Thoracic aorta (tissue), 2 donors: ENCODE results near the gene CNTD1. TPM values are rescaled to one million over a fixed set of nuclear protein-coding genes. Genes with fewer than 3 reads are reported as not detected.
A peak's percentile ranks its signal among the peaks of the same experiment; 100 is the strongest.

Experiments used
- ATAC-seq: fragments of 150-250 bp; one replicate; pipeline ENCODE4 v1.8.0; 2017; ENCODE audit warnings: low read depth; ENCODE audit not compliant: insufficient number of reproducible peaks, low FRiP score
- DNase-seq: peaks from one replicate; pipeline ENCODE4 v3.0.0-alpha.2; 2020; ENCODE audit warnings: low spot score
- H3K27ac ChIP-seq, 2 donors: fragments of 200-600 bp; sonication (generic); 1 replicate in 1 of 2; 2 replicates in 1 of 2; pipeline ENCODE4 v1.5.1; 2016; ENCODE audit warnings: mild to moderate bottlenecking in 2 of 2, moderate library complexity in 2 of 2
- H3K27me3 ChIP-seq: fragments of 200-600 bp; sonication (generic); replicated peaks from 2 replicates; pipeline ENCODE4 v1.6.0; 2016; ENCODE audit warnings: mild to moderate bottlenecking; ENCODE audit not compliant: insufficient read depth
- H3K36me3 ChIP-seq: fragments of 200-600 bp; sonication (generic); one replicate; pipeline ENCODE4 v1.5.1; 2016
- H3K4me1 ChIP-seq, 2 donors: fragments of 200-600 bp; sonication (generic); 1 replicate in 1 of 2; 2 replicates in 1 of 2; pipeline versions ENCODE4 v1.5.1 to v1.6.0; 2016; ENCODE audit warnings: low read depth in 2 of 2, mild to moderate bottlenecking in 1 of 2; ENCODE audit not compliant: control insufficient read depth in 1 of 2
- H3K4me3 ChIP-seq: fragments of 200-600 bp; sonication (generic); 2 replicates; pipeline ENCODE4 v1.5.1; 2016; ENCODE audit warnings: mild to moderate bottlenecking
- H3K9me3 ChIP-seq: fragments of 200-600 bp; sonication (generic); 2 replicates; pipeline ENCODE4 v1.5.1; 2016
- total RNA-seq, 2 donors: library from RNA; depleted of rRNA; stranded (reverse); fragments of >200 nt; gene quantifications; one replicate each; pipeline versions ENCODE4 v1.1.0 to v1.2.3, GENCODE V29; 2016
- TF ChIP-seq, protein P1 (sequence below): fragments of 200-600 bp; sonication (generic); IDR thresholded peaks from one replicate; pipeline ENCODE4 v1.5.1; 2019; ENCODE audit warnings: antibody characterized with exemption

The CNTD1 gene
- total RNA-seq, 2 donors from 2014 or later, result not detected

- TF ChIP-seq, protein P1, sequence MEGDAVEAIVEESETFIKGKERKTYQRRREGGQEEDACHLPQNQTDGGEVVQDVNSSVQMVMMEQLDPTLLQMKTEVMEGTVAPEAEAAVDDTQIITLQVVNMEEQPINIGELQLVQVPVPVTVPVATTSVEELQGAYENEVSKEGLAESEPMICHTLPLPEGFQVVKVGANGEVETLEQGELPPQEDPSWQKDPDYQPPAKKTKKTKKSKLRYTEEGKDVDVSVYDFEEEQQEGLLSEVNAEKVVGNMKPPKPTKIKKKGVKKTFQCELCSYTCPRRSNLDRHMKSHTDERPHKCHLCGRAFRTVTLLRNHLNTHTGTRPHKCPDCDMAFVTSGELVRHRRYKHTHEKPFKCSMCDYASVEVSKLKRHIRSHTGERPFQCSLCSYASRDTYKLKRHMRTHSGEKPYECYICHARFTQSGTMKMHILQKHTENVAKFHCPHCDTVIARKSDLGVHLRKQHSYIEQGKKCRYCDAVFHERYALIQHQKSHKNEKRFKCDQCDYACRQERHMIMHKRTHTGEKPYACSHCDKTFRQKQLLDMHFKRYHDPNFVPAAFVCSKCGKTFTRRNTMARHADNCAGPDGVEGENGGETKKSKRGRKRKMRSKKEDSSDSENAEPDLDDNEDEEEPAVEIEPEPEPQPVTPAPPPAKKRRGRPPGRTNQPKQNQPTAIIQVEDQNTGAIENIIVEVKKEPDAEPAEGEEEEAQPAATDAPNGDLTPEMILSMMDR, result no peak
- DNase-seq, result no peak
- Histone ChIP-seq H3K36me3 (peaks cover 6% of the 10 kb centered on the region), H3K27ac (peak overlapping the region; percentile 46 to 57), H3K4me3 (peak overlapping the region; percentile 94), H3K27me3 (no peaks in the 10 kb centered on the region), H3K4me1 (peaks cover 10 to 22% of the 10 kb centered on the region in 2 donors), H3K9me3 (no peaks in the 10 kb centered on the region)
- no peak for ATAC-seq
Observed at GRCh38 chr17:42798011-42798382, 664 bp upstream of the CNTD1 start.

DNA sequence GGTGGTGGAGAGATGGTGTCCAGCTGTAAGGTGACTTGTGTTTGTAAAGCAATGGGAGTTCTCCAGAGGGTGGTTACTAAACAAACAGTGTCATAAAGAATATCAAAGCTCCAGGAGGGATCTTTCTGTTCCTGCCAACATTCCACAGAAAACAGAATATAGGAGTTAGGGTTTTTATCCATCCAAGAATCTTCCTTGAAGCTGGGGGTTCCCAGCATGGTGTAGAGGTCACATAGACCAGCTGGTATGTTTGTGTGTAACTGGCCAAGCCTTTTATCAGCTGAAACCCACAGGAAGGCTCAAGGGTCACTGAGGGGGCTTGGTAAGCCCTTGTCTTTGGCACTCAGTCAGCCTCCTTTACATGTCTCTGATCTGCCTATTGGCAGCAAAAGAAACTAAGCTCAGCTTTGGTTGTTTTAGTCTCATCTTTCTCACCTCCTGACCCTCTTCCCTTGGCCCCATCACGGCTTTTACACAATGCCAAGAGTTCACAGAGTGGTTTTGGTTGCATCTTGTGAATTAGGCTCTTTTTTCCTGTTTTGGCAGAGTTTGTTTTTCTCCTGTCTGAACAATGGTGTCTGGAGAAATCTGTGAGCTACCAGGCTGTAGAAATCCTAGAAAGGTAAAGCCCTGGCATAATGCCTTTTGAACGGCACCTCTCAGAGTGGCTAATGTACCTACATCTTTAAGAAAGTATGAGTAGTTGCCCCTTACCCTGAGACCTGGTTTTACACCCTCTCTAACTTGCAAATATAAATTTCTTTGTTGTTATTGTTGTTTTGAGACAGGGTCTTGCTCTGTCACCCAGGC is 4.6 kb downstream of the CNTD1 start:
- Histone ChIP-seq H3K9me3 (no peaks in the 10 kb centered on the region), H3K27ac (no peak overlapping the region), H3K36me3 (no peaks in the 10 kb centered on the region), H3K4me3 (no peak overlapping the region), H3K4me1 (peaks cover 3 to 6% of the 10 kb centered on the region in 2 donors), H3K27me3 (no peaks in the 10 kb centered on the region)
- DNase-seq (no peak), ATAC-seq (no peak)
- TF ChIP-seq, protein P1, result no peak

DNA sequence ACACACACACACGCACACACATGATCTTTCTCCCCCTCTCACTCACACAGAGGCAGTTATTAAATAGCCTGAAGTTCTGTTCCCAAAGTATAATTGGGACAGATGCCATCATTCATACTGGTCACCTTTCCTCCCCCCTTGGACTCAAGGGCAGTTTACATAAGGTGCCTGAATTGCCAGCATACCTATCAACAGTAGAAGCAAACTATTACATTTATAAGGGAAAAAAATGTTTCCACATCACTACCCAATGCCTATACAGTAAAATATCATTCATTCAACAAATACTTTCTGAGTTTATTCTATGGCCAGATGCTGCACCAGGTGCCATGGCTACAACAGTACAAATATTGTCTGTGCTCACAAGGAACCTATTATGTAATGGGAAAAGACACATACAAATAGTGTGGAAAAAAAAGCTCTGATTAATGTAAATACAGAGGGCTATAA is 6.3 kb downstream of the CNTD1 start:
- no peak overlapping the region for H3K4me3 ChIP-seq
- H3K36me3 ChIP-seq, result no peaks in the 10 kb centered on the region
- H3K27me3 ChIP-seq, result no peaks in the 10 kb centered on the region
- ATAC-seq (no peak), DNase-seq (no peak)
- H3K4me1 ChIP-seq, result no peaks in the 10 kb centered on the region
- TF ChIP-seq, protein P1, result no peak
- no peak overlapping the region for H3K27ac ChIP-seq
- no peaks in the 10 kb centered on the region for H3K9me3 ChIP-seq

DNA sequence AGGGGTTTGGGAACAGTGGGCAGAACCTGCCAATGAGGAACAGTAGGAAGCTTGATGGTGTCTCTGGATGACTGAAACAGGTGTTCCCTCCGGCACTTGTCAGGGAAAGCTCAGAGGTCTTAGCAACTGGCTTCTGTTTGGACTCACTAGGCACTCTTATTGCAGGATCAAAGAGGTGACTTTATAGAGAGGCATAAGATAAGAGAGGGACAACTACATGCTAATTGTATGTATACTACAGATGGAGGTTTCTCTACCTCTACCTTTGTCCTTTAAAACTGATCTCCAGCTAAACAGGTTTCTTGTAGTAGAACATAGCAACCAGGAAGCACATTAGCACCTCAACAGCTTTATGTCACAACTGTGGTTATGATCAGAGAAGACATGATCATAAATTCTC is 7.6 kb downstream of the CNTD1 start:
- TF ChIP-seq, protein P1, result no peak
- DNase-seq (no peak), ATAC-seq (no peak)
- H3K27ac ChIP-seq, result no peak overlapping the region
- no peaks in the 10 kb centered on the region for H3K27me3 ChIP-seq
- no peaks in the 10 kb centered on the region for H3K4me1 ChIP-seq
- H3K9me3 ChIP-seq, result no peaks in the 10 kb centered on the region
- H3K36me3 ChIP-seq, result no peaks in the 10 kb centered on the region
- H3K4me3 ChIP-seq, result no peak overlapping the region

- H3K27me3 ChIP-seq, result no peaks in the 10 kb centered on the region
- H3K4me3 ChIP-seq, result no peak overlapping the region
- DNase-seq (no peak), ATAC-seq (no peak)
- H3K27ac ChIP-seq, result no peak overlapping the region
- no peaks in the 10 kb centered on the region for H3K9me3 ChIP-seq
- TF ChIP-seq, protein P1, result no peak
- no peaks in the 10 kb centered on the region for H3K4me1 ChIP-seq
- peaks cover 12% of the 10 kb centered on the region for H3K36me3 ChIP-seq
Observed at GRCh38 chr17:42809250-42809649, 10.6 kb downstream of the CNTD1 start.
